Natural killer cell (primary cell): ENCODE measurements around the gene ALK. TPM values are rescaled to one million over a fixed set of nuclear protein-coding genes. Genes with fewer than 3 reads are reported as not detected.

Experiments used
- ATAC-seq, 3 donors: fragments of 150-1000 bp in 2 of 3; fragments of 200-7000 bp in 1 of 3; cut with Tn5 transposase; 1 replicate in 1 of 3; 2 replicates in 2 of 3; pipeline ENCODE4 v1.10.0; 2021; ENCODE audit warnings: mild to moderate bottlenecking in 2 of 3, moderate library complexity in 2 of 3
- DNase-seq, 2 donors: peaks; one replicate each; pipeline versions ENCODE4 v3.0.0 to v3.0.0-alpha.2; 2013 to 2021; ENCODE audit warnings: mixed read lengths in 1 of 2
- H3K27ac ChIP-seq: one replicate; pipeline ENCODE4 v1.5.1; 2013; ENCODE audit warnings: mild to moderate bottlenecking, low read length
- H3K27me3 ChIP-seq: one replicate; pipeline ENCODE4 v1.6.1; 2013; ENCODE audit warnings: low read length; ENCODE audit not compliant: control insufficient read depth, insufficient read depth
- H3K36me3 ChIP-seq: one replicate; pipeline ENCODE4 v1.6.1; 2013; ENCODE audit warnings: low read length; ENCODE audit not compliant: control insufficient read depth, insufficient read depth
- H3K4me1 ChIP-seq: one replicate; pipeline ENCODE4 v1.6.1; 2013; ENCODE audit warnings: low read length; ENCODE audit not compliant: control insufficient read depth, insufficient read depth
- H3K4me3 ChIP-seq: one replicate; pipeline ENCODE4 v1.5.1; 2013; ENCODE audit warnings: low read length
- H3K9me3 ChIP-seq: one replicate; pipeline ENCODE4 v1.6.1; 2013; ENCODE audit warnings: low read length; ENCODE audit not compliant: control insufficient read depth, insufficient read depth
- H3K27ac Mint-ChIP-seq, 2 donors: one replicate each; pipeline ENCODE4 v1.8.0; 2022; ENCODE audit warnings: mild to moderate bottlenecking in 2 of 2, mixed read lengths in 2 of 2, moderate library complexity in 1 of 2
- H3K27me3 Mint-ChIP-seq, 2 donors: one replicate each; pipeline ENCODE4 v1.8.0; 2022; ENCODE audit warnings: low read depth in 2 of 2, mixed read lengths in 2 of 2
- H3K36me3 Mint-ChIP-seq: one replicate; pipeline ENCODE4 v1.8.0; 2022; ENCODE audit warnings: mixed read lengths
- H3K4me1 Mint-ChIP-seq, 2 donors: one replicate each; pipeline ENCODE4 v1.8.0; 2022; ENCODE audit warnings: mixed read lengths in 2 of 2
- H3K4me3 Mint-ChIP-seq: one replicate; pipeline ENCODE4 v1.8.0; 2022; ENCODE audit warnings: mild to moderate bottlenecking, moderate library complexity, mixed read lengths
- H3K9me3 Mint-ChIP-seq, 2 donors: one replicate each; pipeline ENCODE4 v1.8.0; 2022; ENCODE audit warnings: mixed read lengths in 2 of 2
- CTCF ChIP-seq: fragments of 200-600 bp; IDR thresholded peaks from one replicate; pipeline ENCODE4 v1.8.0; 2022; ENCODE audit warnings: antibody characterized with exemption
- WGBS: methylation state at CpG from one replicate; pipeline ENCODE4 v1.1.7; 2013; ENCODE audit warnings: missing lambda C conversion rate; ENCODE audit not compliant: insufficient coverage; 5-methylcytosine and 5-hydroxymethylcytosine counted together
- intact Hi-C: fragments of 100-400 bp; cut with micrococcal nuclease; formaldehyde crosslinking; loops from one replicate; pipeline ENCODE4 v1.14.2; 2022
- total RNA-seq, 4 donors: library from RNA; stranded (reverse); fragments of 120-200 nt in 1 of 4; gene quantifications; one replicate each; pipeline versions ENCODE4 v1.2.3 to v1.2.4, GENCODE V29; 2013 to 2022

The ALK gene
- total RNA-seq, 3 donors from 2014 or later (not counting 1 experiment from before 2014, with no cell fraction given), result not detected

GRCh38 chr2:29917781-29918180, 3.6 kb downstream of the ALK start:
- Mint-ChIP-seq H3K9me3 (no peaks in the 10 kb centered on the region), H3K36me3 (peaks cover 8% of the 10 kb centered on the region), H3K4me3 (no peak overlapping the region), H3K27ac (no peak overlapping the region), H3K4me1 (no peaks in the 10 kb centered on the region), H3K27me3 (peaks cover 50 to 70% of the 10 kb centered on the region in 2 donors)
- peaks cover 9% of the 10 kb centered on the region for H3K4me1 ChIP-seq
- no peaks in the 10 kb centered on the region for H3K9me3 ChIP-seq
- no peaks in the 10 kb centered on the region for H3K36me3 ChIP-seq
- peaks cover 30% of the 10 kb centered on the region for H3K27me3 ChIP-seq
- TF ChIP-seq CTCF, result no peak
- H3K27ac ChIP-seq, result no peak overlapping the region
- DNase-seq (no peak), ATAC-seq (no peak)
- no peak overlapping the region for H3K4me3 ChIP-seq
- intact Hi-C loops, result no loop called here
- 78% methylated on average over 1 of the region's 1 CpG for WGBS

GRCh38 chr2:29916571-29916970, 4.8 kb downstream of the ALK start:
- Mint-ChIP-seq H3K9me3 (peaks cover 0 to 3% of the 10 kb centered on the region in 2 donors), H3K4me1 (no peaks in the 10 kb centered on the region), H3K27ac (no peak overlapping the region), H3K4me3 (no peak overlapping the region), H3K27me3 (peaks cover 45 to 71% of the 10 kb centered on the region in 2 donors), H3K36me3 (peaks cover 8% of the 10 kb centered on the region)
- Histone ChIP-seq H3K4me1 (peaks cover 9% of the 10 kb centered on the region), H3K9me3 (no peaks in the 10 kb centered on the region), H3K27ac (no peak overlapping the region), H3K36me3 (no peaks in the 10 kb centered on the region), H3K27me3 (peaks cover 20% of the 10 kb centered on the region), H3K4me3 (no peak overlapping the region)
- no peak for ATAC-seq
- DNase-seq, result no peak
- intact Hi-C loops, result no loop called here
- TF ChIP-seq CTCF, result no peak

GRCh38 chr2:29910960-29911359, 10.4 kb downstream of the ALK start:
- DNase-seq, result no peak

More at GRCh38 chr2:29910960-29911359, 10.4 kb downstream of the ALK start:
- Histone ChIP-seq H3K27ac (no peak overlapping the region), H3K36me3 (no peaks in the 10 kb centered on the region), H3K4me1 (no peaks in the 10 kb centered on the region), H3K9me3 (no peaks in the 10 kb centered on the region), H3K4me3 (no peak overlapping the region), H3K27me3 (peaks cover 4% of the 10 kb centered on the region)
- Mint-ChIP-seq H3K4me3 (no peak overlapping the region), H3K4me1 (no peaks in the 10 kb centered on the region), H3K27ac (no peak overlapping the region), H3K9me3 (peaks cover 2 to 3% of the 10 kb centered on the region in 2 donors), H3K36me3 (peaks cover 13% of the 10 kb centered on the region), H3K27me3 (peaks cover 15 to 64% of the 10 kb centered on the region in 2 donors)
- no CpG with 5 or more reads among the region's 1 CpG for WGBS
- intact Hi-C loops, result no loop called here
- TF ChIP-seq CTCF, result no peak
- no peak for ATAC-seq
